MM.1S (cell line): ENCODE measurements around the gene DPP6.

ENCODE experiments used
- CTCF ChIP-seq: fragments of 300-600 bp; sonication (generic); IDR thresholded peaks from 2 replicates; pipeline ENCODE4 v1.5.1; 2016; ENCODE audit warnings: antibody characterized with exemption, low read length, mixed read lengths
- EZH2phosphoT487 ChIP-seq: fragments of 300-600 bp; sonication (generic); IDR thresholded peaks from 2 replicates; pipeline ENCODE4 v1.6.1; 2018; ENCODE audit warnings: antibody characterized with exemption, low read length

GRCh38 chr7:154928136-154929005 is 876.2 kb downstream of the DPP6 start:
- TF ChIP-seq CTCF, result no peak
- no peak for TF ChIP-seq EZH2phosphoT487
